Measurements from ENCODE around the gene TASP1.
"Not testable (repeated sequence)": the region's sequence is repeated elsewhere in the genome, so short reads cannot be mapped to it uniquely, and the experiment has no call there.

TASP1 gene

DNA sequence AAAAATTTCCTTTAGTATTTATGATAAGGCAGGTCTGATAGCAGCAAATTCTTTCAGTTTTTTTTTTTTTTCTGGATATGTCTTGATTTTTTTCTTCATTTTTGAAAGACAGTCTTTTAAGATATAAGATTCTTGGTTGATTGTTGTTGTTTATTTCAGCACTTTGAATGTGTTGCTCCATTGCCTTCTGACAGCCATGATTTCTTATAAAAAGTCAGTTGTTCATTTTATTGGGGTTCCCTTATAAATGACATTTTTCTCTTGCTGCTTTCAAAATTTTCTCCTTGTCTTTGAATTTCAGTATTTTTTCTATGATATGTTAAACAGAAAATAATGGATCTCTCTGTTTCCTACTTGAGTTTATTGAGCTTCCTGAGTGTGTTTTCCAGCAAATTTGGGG, 265.3 kb downstream of the TASP1 start:
- DNase-seq (ENCODE audit: low read depth in 2 of 2): no peak
- TF ChIP-seq, protein P1, sequence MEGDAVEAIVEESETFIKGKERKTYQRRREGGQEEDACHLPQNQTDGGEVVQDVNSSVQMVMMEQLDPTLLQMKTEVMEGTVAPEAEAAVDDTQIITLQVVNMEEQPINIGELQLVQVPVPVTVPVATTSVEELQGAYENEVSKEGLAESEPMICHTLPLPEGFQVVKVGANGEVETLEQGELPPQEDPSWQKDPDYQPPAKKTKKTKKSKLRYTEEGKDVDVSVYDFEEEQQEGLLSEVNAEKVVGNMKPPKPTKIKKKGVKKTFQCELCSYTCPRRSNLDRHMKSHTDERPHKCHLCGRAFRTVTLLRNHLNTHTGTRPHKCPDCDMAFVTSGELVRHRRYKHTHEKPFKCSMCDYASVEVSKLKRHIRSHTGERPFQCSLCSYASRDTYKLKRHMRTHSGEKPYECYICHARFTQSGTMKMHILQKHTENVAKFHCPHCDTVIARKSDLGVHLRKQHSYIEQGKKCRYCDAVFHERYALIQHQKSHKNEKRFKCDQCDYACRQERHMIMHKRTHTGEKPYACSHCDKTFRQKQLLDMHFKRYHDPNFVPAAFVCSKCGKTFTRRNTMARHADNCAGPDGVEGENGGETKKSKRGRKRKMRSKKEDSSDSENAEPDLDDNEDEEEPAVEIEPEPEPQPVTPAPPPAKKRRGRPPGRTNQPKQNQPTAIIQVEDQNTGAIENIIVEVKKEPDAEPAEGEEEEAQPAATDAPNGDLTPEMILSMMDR (IDR thresholded peaks at IDR 0.05; ENCODE audit: low read depth, low read length): no peak
- H3K4me3 ChIP-seq (replicated peaks in 1 of 2; ENCODE audit: low read depth in 2 of 2, low read length in 2 of 2): no peak overlapping the region

DNA sequence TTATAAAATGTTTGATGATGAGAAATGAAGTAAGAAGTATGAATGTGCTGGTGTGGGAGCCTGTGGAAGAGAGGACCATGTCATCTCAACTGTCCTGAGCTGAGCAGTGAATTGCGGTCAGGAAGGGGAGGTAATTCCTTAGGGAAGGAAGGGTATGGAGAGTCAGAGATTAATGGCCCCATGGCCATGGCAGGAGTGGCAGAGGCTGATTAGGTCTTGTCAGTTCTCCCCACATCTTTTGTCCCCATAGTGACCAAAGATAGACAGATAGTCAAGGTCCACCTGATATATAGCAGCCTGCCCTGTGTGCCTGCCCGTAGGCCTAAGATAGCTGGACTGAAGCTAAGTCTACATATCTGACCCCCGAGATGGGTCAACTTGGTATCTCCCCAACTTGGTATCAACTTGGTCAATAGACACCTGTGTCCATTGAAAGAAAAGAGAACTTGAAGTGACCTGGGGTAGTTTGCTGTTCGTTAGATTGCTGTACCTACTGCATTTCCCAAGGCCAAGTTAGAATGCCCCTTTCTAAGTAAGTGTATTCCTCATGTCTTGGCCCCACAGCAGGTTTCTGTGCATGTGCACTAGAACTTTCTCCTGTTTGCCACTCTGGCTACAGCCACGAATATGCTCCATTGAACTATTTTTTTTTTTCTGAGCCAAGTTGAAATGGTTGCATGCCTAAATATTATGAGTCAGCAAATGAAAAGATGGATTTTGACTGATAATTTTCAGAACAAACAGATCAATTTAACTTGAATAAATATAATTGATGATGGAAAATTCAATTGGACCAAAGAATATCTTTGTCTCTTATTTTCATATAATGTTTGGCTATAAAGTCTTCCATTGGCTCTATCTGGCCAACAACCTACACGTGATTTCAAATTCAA, 274.2 kb downstream of the TASP1 start:
- TF ChIP-seq, protein P1 (IDR thresholded peaks at IDR 0.05; ENCODE audit: low read depth, low read length): no peak
- no peak overlapping the region for H3K4me3 ChIP-seq (replicated peaks in 1 of 2; ENCODE audit: low read depth in 2 of 2, low read length in 2 of 2)
- DNase-seq (ENCODE audit: low read depth in 2 of 2): no peak

DNA sequence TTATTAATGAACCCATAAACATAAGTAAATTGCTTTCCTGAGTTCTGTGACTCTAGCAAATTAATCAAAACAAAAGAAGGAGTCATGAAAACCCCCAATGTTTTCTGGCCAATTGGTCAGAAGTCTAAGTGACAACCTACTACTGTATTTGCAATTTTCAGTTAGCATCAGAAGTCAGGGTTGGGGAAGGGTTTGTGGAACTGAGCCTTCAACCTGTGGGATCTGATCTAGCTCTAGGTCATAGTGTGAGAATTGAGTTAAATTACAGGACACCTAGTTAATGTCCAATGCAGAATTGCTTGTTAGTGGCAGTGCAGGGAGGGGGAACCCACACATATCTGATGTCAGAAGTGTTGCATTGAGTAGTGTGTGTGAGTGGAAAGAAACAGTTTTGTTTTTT, 275.3 kb downstream of the TASP1 start:
- no peak for DNase-seq (ENCODE audit: low read depth in 2 of 2)
- TF ChIP-seq, protein P1 (IDR thresholded peaks at IDR 0.05; ENCODE audit: low read depth, low read length): no peak

DNA sequence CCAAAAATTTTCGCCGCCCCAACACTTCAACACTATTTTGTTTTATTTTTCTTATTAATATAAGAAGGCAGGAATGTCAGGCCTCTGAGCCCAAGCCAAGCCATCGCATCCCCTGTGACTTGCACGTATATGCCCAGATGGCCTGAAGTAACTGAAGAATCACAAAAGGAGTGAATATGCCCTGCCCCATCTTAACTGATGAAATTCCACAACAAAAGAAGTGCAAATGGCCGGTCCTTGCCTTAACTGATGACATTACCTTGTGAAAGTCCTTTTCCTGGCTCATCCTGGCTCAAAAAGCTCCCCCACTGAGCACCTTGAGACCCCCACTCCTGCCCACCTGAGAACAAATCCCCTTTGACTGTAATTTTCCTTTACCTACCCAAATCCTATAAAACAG, 276.6 kb downstream of the TASP1 start:
- DNase-seq (ENCODE audit: low read depth in 2 of 2); H3K4me3 ChIP-seq (replicated peaks in 1 of 2; ENCODE audit: low read depth in 2 of 2, low read length in 2 of 2): not testable (repeated sequence)

More for the DNA sequence above, 275.3 kb downstream of the TASP1 start:
- H3K4me3 ChIP-seq (replicated peaks in 1 of 2; ENCODE audit: low read depth in 2 of 2, low read length in 2 of 2): no peak overlapping the region

DNA sequence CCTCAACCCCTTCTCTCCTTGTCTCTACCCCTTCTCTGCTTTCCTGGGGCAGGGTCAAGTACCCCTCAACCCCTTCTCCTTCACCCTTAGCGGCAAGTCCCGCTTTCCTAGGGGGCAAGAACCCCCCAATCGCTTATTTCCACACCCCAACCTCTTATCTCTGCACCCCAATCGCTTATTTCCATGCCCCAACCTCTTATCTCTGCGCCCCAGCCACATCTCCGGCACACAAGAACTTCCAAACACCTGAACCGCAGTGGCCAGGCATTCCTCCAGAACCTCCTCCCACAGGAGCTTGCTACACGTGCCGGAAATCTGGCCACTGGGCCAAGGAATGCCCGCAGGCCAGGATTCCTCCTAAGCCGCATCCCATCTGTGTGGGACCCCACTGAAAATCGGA, 279.8 kb downstream of the TASP1 start:
- DNase-seq (ENCODE audit: low read depth in 2 of 2); H3K4me3 ChIP-seq (replicated peaks in 1 of 2; ENCODE audit: low read depth in 2 of 2, low read length in 2 of 2): not testable (repeated sequence)

DNA sequence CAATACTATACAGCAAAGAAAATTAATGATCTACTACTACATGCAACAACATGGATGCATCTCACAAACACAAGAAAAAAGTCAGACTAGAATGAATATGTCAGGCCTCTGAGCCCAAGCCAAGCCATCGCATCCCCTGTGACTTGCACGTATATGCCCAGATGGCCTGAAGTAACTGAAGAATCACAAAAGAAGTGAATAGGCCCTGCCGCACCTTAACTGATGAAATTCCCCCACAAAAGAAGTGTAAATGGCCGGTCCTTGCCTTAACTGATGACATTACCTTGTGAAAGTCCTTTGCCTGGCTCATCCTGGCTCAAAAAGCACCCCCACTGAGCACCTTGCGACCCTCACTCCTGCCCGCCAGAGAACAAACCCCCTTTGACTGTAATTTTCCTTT, 280.9 kb downstream of the TASP1 start:
- H3K4me3 ChIP-seq (replicated peaks in 1 of 2; ENCODE audit: low read depth in 2 of 2, low read length in 2 of 2); DNase-seq (ENCODE audit: low read depth in 2 of 2): not testable (repeated sequence)

DNA sequence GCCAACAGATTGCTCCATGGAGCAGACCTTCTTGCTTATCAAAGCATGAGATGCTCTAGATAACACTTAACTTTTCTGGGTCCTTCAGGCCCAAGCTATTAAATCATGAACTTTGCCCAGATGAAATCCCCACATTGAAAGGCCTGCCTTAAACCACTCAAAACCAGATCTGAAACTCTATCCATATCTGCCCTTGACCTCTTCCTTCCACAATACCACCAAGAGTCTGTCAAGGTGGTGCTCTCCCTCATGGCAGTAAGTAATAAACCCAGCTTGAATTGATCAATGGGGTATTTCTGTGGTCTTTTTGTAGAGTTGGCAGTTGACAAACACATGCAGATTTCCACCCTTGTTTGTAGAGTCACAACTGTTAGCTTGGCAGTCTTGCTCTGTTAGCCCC, 282.1 kb downstream of the TASP1 start:
- TF ChIP-seq, protein P1 (IDR thresholded peaks at IDR 0.05; ENCODE audit: low read depth, low read length): no peak
- no peak for DNase-seq (ENCODE audit: low read depth in 2 of 2)
- H3K4me3 ChIP-seq (replicated peaks in 1 of 2; ENCODE audit: low read depth in 2 of 2, low read length in 2 of 2): no peak overlapping the region

DNA sequence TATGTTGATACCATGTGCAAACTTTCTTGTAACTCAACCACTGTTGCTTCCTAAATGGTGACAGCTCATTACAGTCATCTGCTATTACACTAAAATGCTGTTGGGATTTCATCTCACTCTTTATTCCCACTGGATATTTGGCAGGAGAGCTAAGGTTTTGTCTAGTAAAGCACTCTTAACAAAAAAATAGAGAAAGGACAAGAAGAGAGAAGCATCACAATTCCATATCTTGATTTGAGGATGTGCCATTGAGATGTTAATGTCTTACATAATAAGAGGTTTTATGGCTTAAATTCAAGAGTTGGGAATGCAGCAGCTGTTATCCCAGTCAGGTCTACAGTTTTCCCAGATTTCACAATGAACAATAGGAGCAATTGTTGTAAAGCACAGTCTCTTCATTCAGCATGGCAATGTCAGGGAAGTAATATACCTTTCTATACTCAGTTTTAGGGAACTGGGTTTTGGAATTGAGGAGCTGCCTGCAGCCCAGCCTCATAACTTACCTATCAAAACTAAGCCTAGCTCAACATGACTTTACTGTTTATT, 282.7 kb downstream of the TASP1 start:
- DNase-seq (ENCODE audit: low read depth in 2 of 2): no peak
- no peak overlapping the region for H3K4me3 ChIP-seq (replicated peaks in 1 of 2; ENCODE audit: low read depth in 2 of 2, low read length in 2 of 2)
- TF ChIP-seq, protein P1 (IDR thresholded peaks at IDR 0.05; ENCODE audit: low read depth, low read length): no peak

Data from cardiac fibroblast (primary cell).